Calu3 (cell line): ENCODE results near the gene ALG5. TPM values are rescaled to one million over a fixed set of nuclear protein-coding genes. Genes with fewer than 3 reads are reported as not detected.

Experiments used
- BruUV-seq: library from RNA; stranded (reverse); fragments of 400-500 nt; replicated peaks from 2 replicates; lab custom pipeline; 2021; lab: Mats Ljungman, UMichigan
- CTCF ChIA-PET: fragments of 300-600 bp; sonication (Branson Sonifier 250); formaldehyde crosslinking; loops from one replicate; lab custom pipeline; 2022; ENCODE audit warnings: antibody characterized with exemption; lab: Charles Lee
- DNase-seq: peaks from one replicate; pipeline ENCODE4 v3.0.0; 2022
- H3K27ac Mint-ChIP-seq: one replicate; pipeline ENCODE4 v1.8.0; 2022; ENCODE audit warnings: mixed read lengths; ENCODE audit not compliant: unreplicated experiment
- H3K27me3 Mint-ChIP-seq: one replicate; pipeline ENCODE4 v1.8.0; 2022; ENCODE audit warnings: mixed read lengths; ENCODE audit not compliant: unreplicated experiment
- H3K36me3 Mint-ChIP-seq: one replicate; pipeline ENCODE4 v1.8.0; 2022; ENCODE audit warnings: mild to moderate bottlenecking, moderate library complexity, mixed read lengths; ENCODE audit not compliant: insufficient read depth, unreplicated experiment
- H3K4me1 Mint-ChIP-seq: one replicate; pipeline ENCODE4 v1.8.0; 2022; ENCODE audit warnings: mild to moderate bottlenecking, low read depth, mixed read lengths; ENCODE audit not compliant: unreplicated experiment
- H3K4me3 Mint-ChIP-seq: one replicate; pipeline ENCODE4 v1.8.0; 2022; ENCODE audit warnings: mild to moderate bottlenecking, low read depth, moderate library complexity, mixed read lengths; ENCODE audit not compliant: unreplicated experiment
- H3K9me3 Mint-ChIP-seq: one replicate; pipeline ENCODE4 v1.8.0; 2022; ENCODE audit warnings: low read depth, mixed read lengths; ENCODE audit not compliant: unreplicated experiment
- intact Hi-C: fragments of 100-400 bp; cut with micrococcal nuclease; formaldehyde crosslinking; loops from one replicate; pipeline ENCODE4 v1.10.0; 2022; ENCODE audit not compliant: unreplicated experiment
- total RNA-seq: library from RNA; stranded (reverse); gene quantifications from 2 replicates; pipeline ENCODE4 v1.2.3, GENCODE V29; 2022
- TF ChIP-seq, protein P1 (sequence below): fragments of 200-600 bp; IDR thresholded peaks from one replicate; pipeline ENCODE4 v1.8.0; 2022; ENCODE audit warnings: antibody characterized with exemption; ENCODE audit not compliant: unreplicated experiment

The ALG5 gene
- total RNA-seq, 1 experiment from 2014 or later = 35.7 TPM

DNA sequence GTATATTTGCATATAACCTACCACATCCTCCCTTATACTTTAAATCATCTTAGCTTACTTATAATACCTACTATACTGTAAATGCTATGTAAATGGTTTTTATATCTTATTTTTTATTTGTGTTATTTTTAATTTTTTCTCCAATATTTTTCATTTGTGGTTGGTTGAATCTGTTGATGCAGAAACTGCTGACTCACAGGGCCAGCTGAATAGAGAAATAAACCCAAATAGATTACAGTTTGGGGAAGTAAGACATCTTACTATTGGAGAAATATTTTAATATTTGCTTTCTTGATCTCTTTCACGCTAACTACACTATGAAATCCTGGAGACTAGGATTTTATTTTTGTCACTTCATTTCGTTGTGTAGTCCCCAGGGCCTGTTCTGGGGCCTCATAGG is 86.2 kb downstream of the ALG5 start:
- Mint-ChIP-seq H3K27me3 (no peaks in the 10 kb centered on the region), H3K4me3 (no peak overlapping the region), H3K9me3 (no peaks in the 10 kb centered on the region), H3K4me1 (no peaks in the 10 kb centered on the region), H3K27ac (no peak overlapping the region), H3K36me3 (no peaks in the 10 kb centered on the region)
- TF ChIP-seq, protein P1, sequence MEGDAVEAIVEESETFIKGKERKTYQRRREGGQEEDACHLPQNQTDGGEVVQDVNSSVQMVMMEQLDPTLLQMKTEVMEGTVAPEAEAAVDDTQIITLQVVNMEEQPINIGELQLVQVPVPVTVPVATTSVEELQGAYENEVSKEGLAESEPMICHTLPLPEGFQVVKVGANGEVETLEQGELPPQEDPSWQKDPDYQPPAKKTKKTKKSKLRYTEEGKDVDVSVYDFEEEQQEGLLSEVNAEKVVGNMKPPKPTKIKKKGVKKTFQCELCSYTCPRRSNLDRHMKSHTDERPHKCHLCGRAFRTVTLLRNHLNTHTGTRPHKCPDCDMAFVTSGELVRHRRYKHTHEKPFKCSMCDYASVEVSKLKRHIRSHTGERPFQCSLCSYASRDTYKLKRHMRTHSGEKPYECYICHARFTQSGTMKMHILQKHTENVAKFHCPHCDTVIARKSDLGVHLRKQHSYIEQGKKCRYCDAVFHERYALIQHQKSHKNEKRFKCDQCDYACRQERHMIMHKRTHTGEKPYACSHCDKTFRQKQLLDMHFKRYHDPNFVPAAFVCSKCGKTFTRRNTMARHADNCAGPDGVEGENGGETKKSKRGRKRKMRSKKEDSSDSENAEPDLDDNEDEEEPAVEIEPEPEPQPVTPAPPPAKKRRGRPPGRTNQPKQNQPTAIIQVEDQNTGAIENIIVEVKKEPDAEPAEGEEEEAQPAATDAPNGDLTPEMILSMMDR = no peak
- intact Hi-C loops = no loop called here
- BruUV-seq = no TSS peak
- DNase-seq = no peak
- CTCF ChIA-PET = no interaction called here

DNA sequence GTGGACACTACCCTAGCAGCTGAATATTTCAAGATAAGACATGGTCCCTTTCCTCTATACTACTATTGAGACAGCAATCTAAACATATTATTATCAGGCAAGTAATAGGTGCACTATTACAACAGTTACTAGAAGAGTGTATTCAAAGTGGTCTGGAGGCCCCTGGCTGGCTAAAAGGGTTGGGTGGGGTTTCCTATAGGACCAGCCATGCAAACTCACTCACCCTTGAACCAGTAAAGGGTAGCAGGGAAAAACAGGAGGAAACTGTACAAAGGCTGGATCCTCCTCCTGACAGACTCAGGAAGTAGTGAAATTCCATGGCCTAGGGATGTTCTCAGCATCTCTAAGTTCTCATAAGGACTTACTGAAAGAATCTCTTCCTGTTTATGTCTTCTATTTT is 86.8 kb downstream of the ALG5 start:
- no peak for DNase-seq
- no peaks in the 10 kb centered on the region for H3K27me3 Mint-ChIP-seq
- no peak overlapping the region for H3K27ac Mint-ChIP-seq
- no peaks in the 10 kb centered on the region for H3K4me1 Mint-ChIP-seq
- CTCF ChIA-PET = no interaction called here
- no peaks in the 10 kb centered on the region for H3K9me3 Mint-ChIP-seq
- TF ChIP-seq, protein P1 = no peak
- intact Hi-C loops = no loop called here
- H3K36me3 Mint-ChIP-seq = no peaks in the 10 kb centered on the region
- no TSS peak for BruUV-seq
- H3K4me3 Mint-ChIP-seq = no peak overlapping the region

DNA sequence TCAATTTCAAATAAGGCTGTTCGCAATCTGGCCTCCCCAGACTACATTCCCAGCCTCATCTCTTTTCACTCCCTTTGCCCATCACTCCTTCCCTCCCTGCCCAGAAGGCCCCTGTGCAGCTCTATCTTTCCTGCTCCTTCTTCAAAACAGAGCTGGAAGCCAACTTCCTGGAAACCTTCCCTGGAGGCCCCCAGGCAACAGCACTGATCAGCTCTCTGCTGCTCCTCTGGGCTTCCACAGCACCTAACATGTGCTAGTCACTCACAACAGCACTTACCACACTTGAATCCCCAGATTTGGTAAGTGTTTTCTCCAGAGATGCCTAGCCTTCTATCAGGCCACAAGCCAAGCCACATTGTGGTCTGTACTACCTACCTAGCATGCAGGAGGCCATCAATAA is 88.6 kb downstream of the ALG5 start:
- no TSS peak for BruUV-seq

DNA sequence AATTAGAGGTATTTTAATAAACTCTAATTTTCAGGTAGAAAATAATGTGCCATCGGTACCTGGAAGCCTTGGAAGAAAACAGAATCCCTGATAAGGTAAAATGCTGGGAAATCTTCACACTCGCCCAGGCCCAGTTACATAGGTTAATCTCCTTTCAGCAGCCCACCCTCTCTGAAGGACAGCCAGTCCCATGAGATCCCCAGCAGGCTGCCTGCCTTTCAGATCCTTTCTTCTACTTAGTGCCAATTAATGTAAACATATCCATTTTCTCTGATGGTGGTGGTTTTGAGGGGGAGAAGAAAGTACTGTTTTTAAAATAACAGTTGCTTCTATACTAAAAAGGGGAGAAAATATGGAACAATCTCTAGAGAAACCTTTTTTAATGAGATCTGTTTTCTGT is 91.3 kb downstream of the ALG5 start:
- CTCF ChIA-PET = no interaction called here
- H3K27ac Mint-ChIP-seq = no peak overlapping the region
- no TSS peak for BruUV-seq

More for the DNA sequence above, 88.6 kb downstream of the ALG5 start:
- no peak for DNase-seq
- Mint-ChIP-seq H3K27ac (no peak overlapping the region), H3K36me3 (no peaks in the 10 kb centered on the region), H3K4me3 (no peak overlapping the region), H3K27me3 (no peaks in the 10 kb centered on the region), H3K9me3 (no peaks in the 10 kb centered on the region), H3K4me1 (no peaks in the 10 kb centered on the region)
- CTCF ChIA-PET = no interaction called here
- intact Hi-C loops = no loop called here
- TF ChIP-seq, protein P1 = no peak

More for the DNA sequence above, 91.3 kb downstream of the ALG5 start:
- Mint-ChIP-seq H3K4me1 (no peaks in the 10 kb centered on the region), H3K36me3 (no peaks in the 10 kb centered on the region), H3K4me3 (no peak overlapping the region), H3K27me3 (no peaks in the 10 kb centered on the region), H3K9me3 (no peaks in the 10 kb centered on the region)
- no peak for DNase-seq
- TF ChIP-seq, protein P1 = no peak
- intact Hi-C loops = no loop called here
